ENCODE data around the gene TRIML2. TPM values are rescaled to one million over a fixed set of nuclear protein-coding genes. Genes with fewer than 3 reads are reported as not detected.

TRIML2 gene
- total RNA-seq, 4 donors from 2014 or later: not detected

DNA sequence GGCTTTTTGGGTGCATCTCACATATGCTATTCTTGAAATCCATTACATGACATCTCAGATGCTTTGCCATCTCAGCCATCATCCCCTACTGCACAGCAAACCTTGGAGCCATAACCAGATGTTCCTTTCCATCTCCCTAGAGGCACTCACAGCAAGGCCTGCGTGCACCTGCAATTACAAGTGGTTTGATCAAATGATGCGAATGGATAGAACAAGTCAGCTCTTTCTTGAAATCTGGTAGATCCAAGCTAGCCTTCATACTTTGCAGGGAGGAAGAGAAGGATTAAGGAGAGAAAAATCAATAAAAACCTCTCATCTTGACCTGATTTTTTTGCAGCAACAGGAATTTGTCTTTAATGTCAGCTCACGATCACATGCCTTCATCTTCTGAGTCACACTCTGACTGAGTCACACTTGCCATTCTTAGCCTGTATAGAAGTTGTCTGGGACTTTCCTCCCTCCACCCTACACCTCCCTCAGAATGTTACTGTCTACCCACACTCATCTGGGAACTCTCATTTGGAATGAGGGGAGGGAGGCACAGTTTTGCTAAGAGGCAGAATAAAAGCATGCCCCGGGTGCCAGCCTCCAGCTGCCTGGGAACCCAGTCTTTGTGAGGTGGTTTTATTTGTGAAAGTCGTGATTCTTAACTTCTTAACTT, 17.9 kb upstream of the TRIML2 start:
- ATAC-seq: no peak
- intact Hi-C loops (cut with DNase I; ENCODE audit: low total_unique reads): no loop called here
- Histone ChIP-seq H3K27me3 (no peaks in the 10 kb centered on the region), H3K9me3 (no peaks in the 10 kb centered on the region), H3K4me1 (no peaks in the 10 kb centered on the region), H3K4me3 (no peak overlapping the region), H3K27ac (no peak overlapping the region), H3K36me3 (no peaks in the 10 kb centered on the region)
- no peak for TF ChIP-seq POLR2A (IDR thresholded peaks at IDR 0.05)
- TF ChIP-seq, protein P1, sequence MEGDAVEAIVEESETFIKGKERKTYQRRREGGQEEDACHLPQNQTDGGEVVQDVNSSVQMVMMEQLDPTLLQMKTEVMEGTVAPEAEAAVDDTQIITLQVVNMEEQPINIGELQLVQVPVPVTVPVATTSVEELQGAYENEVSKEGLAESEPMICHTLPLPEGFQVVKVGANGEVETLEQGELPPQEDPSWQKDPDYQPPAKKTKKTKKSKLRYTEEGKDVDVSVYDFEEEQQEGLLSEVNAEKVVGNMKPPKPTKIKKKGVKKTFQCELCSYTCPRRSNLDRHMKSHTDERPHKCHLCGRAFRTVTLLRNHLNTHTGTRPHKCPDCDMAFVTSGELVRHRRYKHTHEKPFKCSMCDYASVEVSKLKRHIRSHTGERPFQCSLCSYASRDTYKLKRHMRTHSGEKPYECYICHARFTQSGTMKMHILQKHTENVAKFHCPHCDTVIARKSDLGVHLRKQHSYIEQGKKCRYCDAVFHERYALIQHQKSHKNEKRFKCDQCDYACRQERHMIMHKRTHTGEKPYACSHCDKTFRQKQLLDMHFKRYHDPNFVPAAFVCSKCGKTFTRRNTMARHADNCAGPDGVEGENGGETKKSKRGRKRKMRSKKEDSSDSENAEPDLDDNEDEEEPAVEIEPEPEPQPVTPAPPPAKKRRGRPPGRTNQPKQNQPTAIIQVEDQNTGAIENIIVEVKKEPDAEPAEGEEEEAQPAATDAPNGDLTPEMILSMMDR (IDR thresholded peaks at IDR 0.05 in 4 of 5, conservative IDR thresholded peaks at IDR 0.05 in 1 of 5): no peak
- in situ Hi-C loops (cut with MboI; ENCODE audit: low sequenced_read_pairs in 4 of 4): no loop called here
- no peak for DNase-seq

DNA sequence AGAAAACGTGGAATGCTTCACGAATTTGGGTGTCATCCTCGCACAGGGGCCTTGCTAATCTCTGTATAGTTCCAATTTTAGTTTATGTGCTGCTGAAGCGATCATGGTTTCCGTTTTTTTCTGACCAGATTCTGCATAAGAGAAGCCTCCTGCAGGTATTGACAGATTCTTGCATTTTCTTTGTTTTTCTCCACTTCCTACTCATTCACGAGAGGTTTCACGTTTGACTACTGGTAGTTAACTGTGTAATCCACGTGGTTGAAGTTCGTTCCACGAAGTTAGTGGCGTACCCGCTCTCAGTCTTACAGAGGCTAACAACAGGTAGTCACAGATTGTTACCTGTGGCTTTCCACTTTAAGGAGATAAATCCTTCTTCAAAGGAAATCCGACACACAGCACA, 12.1 kb upstream of the TRIML2 start:
- in situ Hi-C loops (cut with MboI; ENCODE audit: low sequenced_read_pairs in 4 of 4): no loop called here
- no peak for DNase-seq
- Histone ChIP-seq H3K27me3 (no peaks in the 10 kb centered on the region), H3K9me3 (no peaks in the 10 kb centered on the region), H3K4me3 (no peak overlapping the region), H3K4me1 (no peaks in the 10 kb centered on the region), H3K27ac (no peak overlapping the region), H3K36me3 (no peaks in the 10 kb centered on the region)
- ATAC-seq: no peak
- no peak for TF ChIP-seq POLR2A (IDR thresholded peaks at IDR 0.05)
- TF ChIP-seq, protein P1 (IDR thresholded peaks at IDR 0.05 in 4 of 5, conservative IDR thresholded peaks at IDR 0.05 in 1 of 5): no peak
- intact Hi-C loops (cut with DNase I; ENCODE audit: low total_unique reads): no loop called here

DNA sequence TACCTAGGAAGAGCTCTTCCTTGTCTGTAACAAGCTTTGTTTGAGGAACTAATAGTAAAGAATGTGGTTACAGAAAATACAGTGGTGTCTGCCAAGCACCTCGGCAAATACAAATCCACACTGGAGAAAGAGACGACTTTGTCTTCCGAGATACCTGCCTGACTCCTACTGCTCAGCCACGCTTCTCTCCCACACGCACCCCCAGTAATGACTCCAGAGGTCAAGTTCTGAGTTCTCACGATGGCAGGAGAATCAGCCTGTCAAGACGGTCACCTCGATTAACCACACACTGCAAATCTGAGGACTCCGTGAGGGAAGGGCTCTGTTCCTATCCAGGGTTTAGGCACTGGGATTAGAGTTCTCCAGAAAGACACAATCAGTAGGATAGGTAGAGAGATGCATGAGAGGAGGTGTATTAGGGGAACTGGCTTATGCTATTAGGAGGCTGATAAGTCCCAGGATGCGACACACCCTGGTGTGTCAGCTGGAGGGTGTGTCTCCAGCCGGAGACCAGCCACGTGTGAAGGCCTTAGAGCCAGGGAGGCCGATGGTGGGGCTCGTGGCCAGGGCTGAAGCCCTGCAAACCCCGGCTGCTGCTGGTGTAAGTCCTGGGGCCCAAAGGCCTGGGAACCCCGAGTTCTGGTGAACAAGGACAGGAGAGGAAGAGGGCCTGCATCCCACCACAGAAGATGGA, 8.4 kb upstream of the TRIML2 start:
- Histone ChIP-seq H3K9me3 (no peaks in the 10 kb centered on the region), H3K4me1 (no peaks in the 10 kb centered on the region), H3K27ac (no peak overlapping the region), H3K27me3 (no peaks in the 10 kb centered on the region), H3K36me3 (no peaks in the 10 kb centered on the region), H3K4me3 (no peak overlapping the region)
- no peak for DNase-seq
- intact Hi-C loops (cut with DNase I; ENCODE audit: low total_unique reads) (no loop called here), in situ Hi-C loops (cut with MboI; ENCODE audit: low sequenced_read_pairs in 4 of 4) (no loop called here)
- no peak for ATAC-seq
- TF ChIP-seq, protein P1 (IDR thresholded peaks at IDR 0.05 in 4 of 5, conservative IDR thresholded peaks at IDR 0.05 in 1 of 5): no peak
- no peak for TF ChIP-seq POLR2A (IDR thresholded peaks at IDR 0.05)

DNA sequence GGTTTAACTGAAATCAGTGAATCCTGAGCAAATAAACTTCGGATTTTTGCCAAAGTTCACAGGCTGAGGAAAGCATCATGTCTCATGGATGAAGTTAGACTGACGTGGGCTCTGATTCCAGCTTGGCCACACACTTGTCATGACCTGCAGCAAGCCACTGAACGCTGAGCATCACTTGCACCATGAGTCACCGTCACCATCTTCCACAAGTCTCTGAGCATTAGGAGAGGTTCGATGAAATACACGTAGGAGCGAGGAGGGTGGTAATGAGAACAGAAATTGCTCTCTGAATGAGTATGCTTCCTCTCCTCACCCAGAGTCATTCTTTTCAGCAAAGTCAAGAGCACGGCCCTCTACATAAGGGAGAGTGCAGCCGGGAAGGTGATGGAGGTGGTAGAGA, 3.8 kb upstream of the TRIML2 start:
- in situ Hi-C loops (cut with MboI; ENCODE audit: low sequenced_read_pairs in 4 of 4): no loop called here
- no peaks in the 10 kb centered on the region for H3K9me3 ChIP-seq
- DNase-seq (no peak), ATAC-seq (no peak)
- no peak overlapping the region for H3K4me3 ChIP-seq
- intact Hi-C loops (cut with DNase I; ENCODE audit: low total_unique reads): no loop called here
- H3K4me1 ChIP-seq: no peaks in the 10 kb centered on the region
- H3K36me3 ChIP-seq: no peaks in the 10 kb centered on the region
- H3K27me3 ChIP-seq: no peaks in the 10 kb centered on the region
- H3K27ac ChIP-seq: no peak overlapping the region
- TF ChIP-seq POLR2A (IDR thresholded peaks at IDR 0.05): no peak
- TF ChIP-seq, protein P1 (IDR thresholded peaks at IDR 0.05 in 4 of 5, conservative IDR thresholded peaks at IDR 0.05 in 1 of 5): no peak

Data from gastrocnemius medialis (tissue), 4 donors.